ENCODE data around the gene CEP85L.
"Not testable (repeated sequence)": the region's sequence is repeated elsewhere in the genome, so short reads cannot be mapped to it uniquely, and the experiment has no call there.

The CEP85L gene

DNA sequence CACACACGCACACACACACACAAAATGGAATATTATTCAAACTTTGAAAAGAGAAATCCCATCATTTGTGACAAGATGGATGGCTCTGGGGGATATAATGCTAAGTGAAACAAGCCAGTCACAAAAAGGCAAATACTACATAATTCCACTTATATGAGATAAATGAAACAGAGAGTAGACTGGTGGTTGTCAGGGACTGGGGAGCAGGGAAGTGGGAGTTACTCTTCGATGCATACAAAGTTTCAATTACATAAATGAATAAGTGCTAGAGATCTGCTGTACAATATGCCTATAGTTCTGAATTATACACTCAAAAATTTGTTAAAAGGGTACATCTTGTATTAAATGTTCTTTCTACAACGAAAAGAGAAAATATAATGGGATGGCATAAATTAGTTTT is 161.4 kb downstream of the CEP85L start:
- no peak for DNase-seq

- no peak for DNase-seq
Measured at GRCh38 chr6:118488631-118489030, 162.8 kb downstream of the CEP85L start.

DNA sequence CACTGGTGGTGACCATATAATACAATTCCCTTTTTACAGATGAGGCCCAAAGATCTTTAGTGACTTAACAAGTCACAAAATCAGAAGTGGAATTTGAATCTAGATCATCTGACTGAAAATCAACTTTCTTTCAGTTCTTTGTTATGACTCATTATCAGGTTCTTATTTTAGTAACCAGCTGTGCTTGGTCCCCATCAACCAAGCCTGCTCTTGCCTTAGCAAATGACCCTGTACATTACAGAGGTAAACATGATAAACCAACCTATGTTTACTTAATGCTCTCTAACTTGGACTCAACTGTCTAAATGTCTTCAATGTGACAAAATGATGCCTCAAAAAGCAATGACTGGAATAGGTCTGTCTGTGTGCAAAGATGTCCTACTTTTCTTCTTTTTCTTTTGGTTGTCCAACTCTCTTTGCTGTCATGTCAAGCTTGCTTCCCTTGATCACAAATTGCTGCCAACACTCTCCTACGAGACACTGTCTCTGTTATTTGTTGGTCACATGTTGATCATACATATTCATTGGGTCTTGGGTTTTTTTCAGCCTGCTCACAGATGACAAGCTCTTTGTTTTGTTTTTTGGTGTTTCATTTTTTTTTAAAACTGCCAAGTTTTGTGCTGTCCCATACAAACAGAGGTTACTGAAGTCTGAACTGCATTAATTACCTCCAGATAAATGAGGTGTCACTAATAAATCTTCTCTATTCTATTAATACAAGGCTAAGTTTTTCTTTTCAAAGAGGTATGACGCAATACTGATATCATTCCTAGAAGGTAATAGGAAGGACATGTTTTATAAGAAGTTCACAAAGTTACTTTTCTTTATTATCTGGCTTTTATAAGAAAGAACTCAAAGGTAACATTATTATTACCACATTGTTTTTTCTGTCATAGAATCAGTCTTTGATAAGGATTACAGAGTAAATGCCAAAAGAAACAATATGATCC is 165.5 kb downstream of the CEP85L start:
- no peak for DNase-seq

DNA sequence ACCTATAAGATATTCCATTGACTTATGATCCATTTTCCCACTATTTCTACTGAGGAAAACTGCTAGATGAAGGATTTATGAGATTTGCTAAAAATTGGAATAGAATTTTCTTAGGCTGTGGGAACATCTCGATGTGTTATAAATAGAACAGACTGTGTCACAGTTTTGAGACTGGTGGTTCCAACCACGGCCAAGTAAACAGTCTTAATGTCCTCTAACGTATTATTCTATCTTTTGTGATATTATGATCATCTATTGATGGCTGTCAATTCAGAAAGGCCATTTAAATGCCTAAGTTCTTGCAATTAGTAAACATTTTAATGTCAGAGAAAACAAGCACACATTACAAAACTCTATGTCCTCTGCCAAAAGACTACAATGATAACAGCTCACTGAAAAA is 174.8 kb downstream of the CEP85L start:
- no peak for DNase-seq

DNA sequence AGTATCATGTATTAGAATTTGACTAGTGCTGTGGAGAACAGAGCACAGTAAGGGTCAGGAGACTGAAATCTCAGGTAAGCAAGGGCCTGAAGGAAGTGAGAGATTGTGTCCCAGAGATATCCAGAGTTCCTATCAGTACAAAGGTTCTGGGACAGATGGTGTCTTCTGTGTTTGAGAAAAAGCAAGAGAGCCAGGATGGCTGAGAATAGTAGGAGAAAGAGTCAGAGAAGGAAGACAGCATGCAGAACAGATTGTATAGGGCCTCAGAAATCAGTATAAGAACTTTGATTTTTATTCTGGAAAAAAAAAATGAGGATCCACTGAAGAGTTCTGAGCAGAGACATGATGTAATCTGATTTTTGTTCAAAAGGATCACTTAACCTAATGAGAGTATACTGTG is 178.1 kb downstream of the CEP85L start:
- no peak for DNase-seq

- DNase-seq = no peak
Measured at GRCh38 chr6:118469468-118469867, 181.9 kb downstream of the CEP85L start.

- no peak for DNase-seq
Measured at GRCh38 chr6:118468682-118469465, 182.5 kb downstream of the CEP85L start.

DNA sequence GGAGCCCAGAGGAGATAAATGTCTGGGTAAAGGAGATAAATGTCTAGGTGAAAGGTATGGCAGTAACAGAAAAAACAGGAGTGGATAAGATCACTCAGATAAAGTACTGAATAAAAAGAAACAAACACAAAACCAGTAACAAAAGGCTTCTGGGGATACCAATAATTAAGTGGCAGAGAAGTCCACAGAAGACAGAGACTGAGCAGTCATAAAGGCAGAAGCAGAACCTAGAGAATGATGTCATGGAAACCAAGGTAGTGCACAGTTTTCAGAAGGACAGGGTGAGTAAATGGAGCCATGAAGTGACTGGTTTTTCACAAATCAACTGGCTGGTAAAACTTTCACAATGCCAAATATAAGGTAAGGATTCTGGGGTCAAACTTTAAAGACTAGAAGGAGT is 184.2 kb downstream of the CEP85L start:
- DNase-seq = no peak

DNA sequence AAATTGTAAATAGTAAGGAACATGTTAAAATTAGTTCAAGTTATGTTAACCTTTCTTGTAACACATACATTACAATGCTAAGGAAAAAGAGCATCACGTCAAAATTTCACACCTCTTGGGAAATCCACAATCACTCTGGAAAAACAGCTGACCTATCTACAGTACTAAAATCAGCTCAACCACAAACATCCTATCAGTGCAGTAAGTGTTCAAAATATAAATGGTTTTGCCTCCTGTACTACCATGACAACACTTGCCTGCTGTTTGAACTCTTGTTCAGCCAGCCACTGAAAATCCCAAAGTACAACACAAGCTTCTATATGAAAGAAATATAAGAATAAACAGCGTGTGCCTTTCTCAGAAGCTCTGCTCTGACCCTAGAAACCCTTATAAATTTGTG is 186.8 kb downstream of the CEP85L start:
- DNase-seq = no peak

GRCh38 chr6:118460958-118461470 is 190.4 kb downstream of the CEP85L start:
- DNase-seq = no peak

DNA sequence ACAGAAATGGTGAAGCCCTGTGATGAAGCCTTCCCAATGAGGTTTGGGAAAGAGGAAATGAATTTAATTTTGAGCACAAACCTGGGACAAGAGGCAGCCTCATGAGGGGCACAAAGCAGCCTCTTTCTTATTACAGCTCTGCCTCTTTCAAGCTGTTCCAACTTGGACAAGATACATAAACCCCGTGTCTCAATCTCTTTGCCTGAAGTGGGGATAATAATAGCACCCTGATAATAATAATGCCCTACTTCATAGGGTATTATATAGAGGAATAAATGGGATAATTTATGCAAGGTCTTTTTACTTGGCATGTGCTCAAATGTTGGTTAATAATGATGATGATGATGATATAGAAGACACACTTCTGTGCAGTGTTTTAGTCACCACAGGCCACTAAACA is 194.4 kb downstream of the CEP85L start:
- DNase-seq = no peak

DNA sequence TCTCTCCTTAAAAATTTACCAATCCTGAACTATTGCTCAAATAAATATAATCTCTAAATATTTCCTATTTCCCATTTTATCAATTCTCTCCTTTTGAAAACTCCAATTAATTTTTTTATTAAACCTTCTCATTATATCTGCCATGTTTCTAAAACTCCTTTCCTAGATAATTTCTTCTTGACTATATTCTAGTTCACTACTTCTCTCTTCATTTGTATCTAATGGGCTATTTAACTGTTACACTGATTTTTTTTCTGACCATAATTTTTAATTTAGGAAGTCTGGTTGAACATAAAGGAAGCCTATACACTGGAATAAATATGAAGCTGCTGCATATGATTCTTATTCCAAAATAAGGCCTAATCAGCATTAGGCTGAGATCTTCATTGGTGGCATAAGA is 199.6 kb downstream of the CEP85L start:
- DNase-seq = no peak

- DNase-seq = no peak
Measured at GRCh38 chr6:118444796-118445195, 206.6 kb downstream of the CEP85L start.

GRCh38 chr6:118436482-118436881 is 214.9 kb downstream of the CEP85L start:
- no peak for DNase-seq

DNA sequence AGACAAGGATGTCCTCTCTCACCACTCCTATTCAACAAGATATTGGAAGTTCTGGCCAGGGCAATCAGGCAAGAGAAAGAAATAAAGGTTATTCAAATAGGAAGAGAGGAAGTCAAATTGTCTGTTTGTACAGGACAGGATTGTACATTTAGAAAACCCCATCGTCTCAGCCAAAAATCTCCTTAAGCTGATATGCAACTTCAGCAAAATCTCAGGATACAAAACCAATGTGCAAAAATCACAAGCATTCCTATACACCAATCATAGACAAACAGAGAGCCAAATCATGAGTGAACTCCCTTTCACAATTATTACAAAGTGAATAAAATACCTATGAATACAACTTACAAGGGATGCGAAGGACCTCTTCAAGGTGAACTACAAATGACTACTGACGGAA is 217.2 kb downstream of the CEP85L start:
- DNase-seq = not testable (repeated sequence)

DNA sequence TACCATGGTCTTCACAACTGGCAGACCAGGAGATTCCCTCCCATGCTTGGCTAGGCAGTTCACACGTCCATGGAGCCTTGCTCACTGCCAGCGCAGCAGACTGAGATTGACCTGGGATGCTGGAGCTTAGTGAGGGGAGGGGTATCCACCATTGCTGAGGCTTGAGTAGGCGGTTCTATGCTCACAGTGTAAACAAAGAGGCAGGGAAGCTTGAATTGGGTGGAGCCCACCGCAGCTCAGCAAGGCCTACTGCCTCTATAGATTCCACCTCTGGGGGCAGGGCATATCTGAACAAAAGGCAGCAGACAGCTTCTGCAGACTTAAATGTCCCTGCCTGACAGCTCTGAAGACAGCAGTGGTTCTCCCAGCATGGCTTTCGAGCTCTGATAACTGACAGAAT is 230.1 kb downstream of the CEP85L start:
- DNase-seq = not testable (repeated sequence)

DNA sequence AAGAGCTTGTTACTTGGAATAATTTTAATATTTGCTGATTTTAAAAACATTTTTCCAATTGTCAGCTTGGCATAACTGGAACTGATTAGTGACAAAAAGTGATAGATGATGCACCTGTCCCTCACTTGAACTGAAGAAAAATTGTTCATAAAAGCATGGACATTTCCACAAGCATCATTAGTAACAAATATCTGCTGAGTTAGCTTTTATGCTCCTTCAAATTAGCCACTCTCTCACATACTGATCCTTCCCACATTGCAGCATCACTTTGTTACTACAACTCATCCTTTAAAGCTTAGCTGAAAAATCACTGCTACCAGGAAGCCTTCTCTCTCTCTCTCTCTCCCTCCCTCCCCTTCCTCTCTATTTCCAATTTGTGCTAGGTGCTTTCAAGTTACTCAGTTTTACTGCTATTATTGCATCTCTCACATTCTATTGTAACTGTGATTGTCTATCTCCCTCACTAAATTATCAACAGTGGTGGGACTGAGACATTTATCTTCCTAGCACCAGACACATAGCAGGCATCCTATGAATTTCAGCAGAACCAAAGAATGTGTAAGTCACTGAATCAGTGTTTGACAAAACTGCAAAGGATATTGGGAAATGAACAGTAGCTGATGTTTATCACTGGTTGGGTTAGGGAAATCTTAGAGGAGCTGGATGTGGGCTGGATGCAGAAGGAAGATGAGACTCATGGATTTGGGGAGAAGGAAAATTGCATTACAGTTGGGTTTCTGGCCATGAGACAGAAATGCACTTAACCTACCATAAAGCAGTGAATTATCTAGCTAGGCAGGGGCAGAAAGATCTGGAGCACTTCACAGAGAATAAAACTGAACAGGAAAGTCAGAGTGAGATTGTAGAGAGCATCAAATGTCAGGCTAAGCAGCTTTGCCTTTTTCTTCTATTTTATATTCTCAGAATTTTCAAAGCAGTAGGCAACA is 231.7 kb downstream of the CEP85L start:
- no peak for DNase-seq
